Posterior vena cava (tissue), 2 donors: ENCODE results near the gene CDHR2. TPM values are rescaled to one million over a fixed set of nuclear protein-coding genes. Genes with fewer than 3 reads are reported as not detected.

ENCODE experiments used
- DNase-seq: peaks from one replicate; pipeline ENCODE4 v3.0.0-alpha.2; 2020; ENCODE audit warnings: low spot score
- intact Hi-C, 2 donors: fragments of 100-400 bp; cut with DNase I; formaldehyde crosslinking; loops; one replicate each; pipeline versions ENCODE4 v1.14.1 to v1.14.2; 2022 to 2023
- total RNA-seq, 2 donors: library from RNA; stranded (reverse); fragmentation: NEBNext Ultra II Directional; extraction: Animal tissue kit (Norgen Biotek cat#: 25700); gene quantifications; one replicate each; pipeline ENCODE4 v1.2.1, GENCODE V29; 2021
- donor health status: DM: yes; HTN: yes; CAD: no.
- donor health status: DM: yes; HTN: yes; CAD: no.

The CDHR2 gene
- total RNA-seq, 2 donors from 2014 or later = 0.14 TPM; not detected in 1

GRCh38 chr5:176625966-176626875, 77.1 kb downstream of the CDHR2 start:
- no peak for DNase-seq
- intact Hi-C loops = loop anchor here in 1 of 2 donors (5.0 kb wide), 1 partner anchor 74 kb away; no protein-coding TSS in a partner anchor

DNA sequence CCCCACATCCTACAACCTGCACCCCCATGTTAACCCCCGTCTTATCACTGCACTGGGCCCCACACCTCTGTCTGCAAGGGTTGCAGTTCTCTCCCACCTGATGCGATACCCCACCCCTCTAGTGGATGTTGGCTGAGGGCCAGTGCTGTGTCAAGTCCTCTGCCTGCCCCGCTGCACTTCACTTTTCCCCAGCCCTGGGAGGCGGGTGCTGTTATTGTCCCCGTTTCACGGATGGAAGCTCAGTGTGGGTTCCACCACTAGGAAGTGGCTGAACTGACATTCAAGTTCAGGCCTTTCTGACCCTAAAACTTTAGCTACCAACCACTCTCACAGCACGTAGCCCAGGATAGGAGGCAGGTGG, 77.7 kb downstream of the CDHR2 start:
- intact Hi-C loops = loop anchor here in 1 of 2 donors (5.0 kb wide), 1 partner anchor 75 kb away; no protein-coding TSS in a partner anchor

GRCh38 chr5:176627582-176627981, 78.4 kb downstream of the CDHR2 start:
- no peak for DNase-seq
- intact Hi-C loops = loop anchor here in 1 of 2 donors (5.0 kb wide), 1 partner anchor 75 kb away; no protein-coding TSS in a partner anchor

More for the DNA sequence above, 77.7 kb downstream of the CDHR2 start:
- no peak for DNase-seq

GRCh38 chr5:176628406-176629228, 79.5 kb downstream of the CDHR2 start:
- DNase-seq = no peak
- intact Hi-C loops = loop anchor here in 1 of 2 donors (5.0 kb wide), 1 partner anchor 76 kb away; no protein-coding TSS in a partner anchor

- DNase-seq = no peak
- intact Hi-C loops = loop anchor here in 1 of 2 donors (5.0 kb wide), 1 partner anchor 77 kb away; no protein-coding TSS in a partner anchor
Measured at GRCh38 chr5:176629317-176629852, 80.2 kb downstream of the CDHR2 start.

GRCh38 chr5:176629853-176630680, 80.9 kb downstream of the CDHR2 start, which contains the start of the genes EIF4E1B and SNCB:
Gene EIF4E1B, plus strand, starts transcription at chr5:176630675. Its CDS starts 12,113 bp downstream, at chr5:176642788.
Gene SNCB, minus strand, starts transcription at chr5:176630534. Its CDS starts 880 bp downstream, at chr5:176629654.
- intact Hi-C loops = loop anchor here in 1 of 2 donors (5.0 kb wide), 1 partner anchor 78 kb away; no protein-coding TSS in a partner anchor
- no peak for DNase-seq

- intact Hi-C loops = no loop called here
- no peak for DNase-seq
Measured at GRCh38 chr5:176630681-176631222, 81.6 kb downstream of the CDHR2 start.

GRCh38 chr5:176631383-176632200, 82.5 kb downstream of the CDHR2 start:
- no peak for DNase-seq
- intact Hi-C loops = no loop called here

GRCh38 chr5:176632745-176633144, 83.6 kb downstream of the CDHR2 start:
- DNase-seq = no peak
- intact Hi-C loops = no loop called here

DNA sequence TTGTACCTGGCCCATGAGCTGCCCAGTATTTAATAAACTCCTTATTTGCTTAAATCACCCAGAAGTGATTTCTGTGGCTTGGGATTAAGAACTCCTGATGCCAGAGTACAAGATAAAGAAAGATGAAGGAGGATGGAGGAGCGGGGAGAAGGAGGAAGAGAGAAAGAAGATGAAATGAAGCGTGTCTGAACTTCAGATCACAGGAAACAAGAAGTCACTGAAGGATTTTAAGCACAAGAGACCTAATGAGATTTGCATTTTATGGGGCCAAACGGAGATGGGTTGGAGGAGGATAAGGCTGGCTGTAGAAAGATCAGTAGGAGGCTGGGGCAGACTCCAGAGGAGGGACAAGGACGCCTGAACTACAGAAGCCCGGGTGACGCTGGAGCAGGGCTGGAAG, 84.5 kb downstream of the CDHR2 start:
- DNase-seq = no peak
- intact Hi-C loops = no loop called here

DNA sequence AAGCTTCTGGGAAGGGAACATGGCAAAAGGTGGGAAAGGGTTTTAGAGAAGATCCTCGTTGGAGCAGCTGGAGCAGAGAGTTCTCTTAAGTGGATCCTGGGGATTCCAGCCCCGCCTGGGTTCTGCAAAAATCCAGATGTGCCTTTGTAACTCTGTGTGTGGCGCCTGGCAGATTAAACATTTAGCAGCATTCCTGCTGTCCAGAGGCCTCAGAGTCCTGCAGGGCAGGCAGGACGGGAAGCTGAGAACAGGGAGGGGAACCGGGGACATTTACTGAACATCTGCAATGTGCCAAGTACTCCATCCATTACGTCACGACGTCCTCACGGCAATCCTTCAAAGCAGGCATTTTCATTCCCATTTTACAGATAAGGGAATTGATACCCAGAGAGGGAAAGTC, 87.3 kb downstream of the CDHR2 start:
- intact Hi-C loops = no loop called here
- DNase-seq = no peak

- intact Hi-C loops = no loop called here
Measured at GRCh38 chr5:176637556-176637955, 88.4 kb downstream of the CDHR2 start.

DNA sequence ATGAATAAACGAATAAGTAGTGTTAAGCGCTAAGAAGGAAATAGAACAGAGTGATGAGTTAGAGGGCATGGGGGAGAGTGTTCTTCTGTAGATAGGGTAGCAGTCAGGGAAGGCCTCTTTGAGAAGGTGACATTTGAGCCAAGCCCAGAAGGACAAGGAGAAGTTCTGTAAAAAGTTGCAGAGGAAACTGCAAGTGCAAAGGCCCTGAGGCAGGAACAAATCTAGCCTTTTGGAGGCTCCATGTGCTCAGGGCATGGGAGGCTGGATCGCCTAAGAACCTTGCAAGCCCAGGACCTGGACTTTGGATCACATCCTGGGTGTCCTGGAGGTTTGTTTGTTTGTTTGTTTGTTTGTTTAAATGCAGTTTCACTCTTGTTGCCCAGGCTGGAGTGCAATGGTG, 89.3 kb downstream of the CDHR2 start:
- intact Hi-C loops = no loop called here
- no peak for DNase-seq

More at GRCh38 chr5:176637556-176637955, 88.4 kb downstream of the CDHR2 start:
- DNase-seq = no peak

- intact Hi-C loops = no loop called here
- DNase-seq = no peak
Measured at GRCh38 chr5:176639208-176639607, 90.1 kb downstream of the CDHR2 start.

DNA sequence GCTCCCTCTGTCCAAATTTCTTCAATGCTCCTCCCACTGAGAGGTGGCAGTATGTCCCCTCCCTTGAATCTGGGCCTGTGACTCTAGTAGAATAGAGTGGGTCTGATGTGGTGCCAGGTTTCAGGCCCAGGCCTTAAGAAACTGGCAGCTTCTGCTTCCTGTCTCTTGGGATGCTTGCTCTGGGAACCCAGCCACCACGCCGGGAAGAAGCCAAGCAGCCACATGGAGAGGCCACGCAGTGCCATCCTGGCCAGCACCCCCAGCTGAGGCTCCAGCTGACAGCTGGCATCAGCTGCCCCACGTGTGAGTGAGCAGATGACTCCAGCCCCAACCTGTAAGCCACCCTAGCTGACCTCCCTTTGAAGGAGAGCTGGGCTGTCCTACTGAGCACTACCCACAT, 90.8 kb downstream of the CDHR2 start:
- no peak for DNase-seq
- intact Hi-C loops = no loop called here

DNA sequence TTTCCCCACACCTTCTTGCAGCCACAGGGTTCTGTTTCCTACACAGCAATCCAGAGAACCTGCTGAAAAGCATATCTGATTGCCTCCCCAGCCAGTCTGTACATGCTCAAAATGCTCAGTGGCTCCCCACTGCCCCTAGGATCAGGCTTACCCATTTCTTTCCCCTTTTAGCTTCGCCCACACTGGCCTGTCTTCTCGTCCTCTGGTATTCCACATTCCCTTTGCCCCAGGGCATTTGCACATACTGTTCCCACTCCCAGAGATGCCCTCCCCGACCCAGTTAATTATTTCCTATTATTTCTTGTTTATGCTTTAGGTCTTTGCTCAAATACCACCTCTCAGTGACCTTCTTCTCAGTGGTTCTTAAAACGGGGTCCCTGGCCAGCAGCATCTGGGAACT, 91.5 kb downstream of the CDHR2 start:
- DNase-seq = no peak
- intact Hi-C loops = no loop called here
